Lower lobe of right lung (tissue), 2 donors: ENCODE measurements around the gene PRDM1. TPM values are rescaled to one million over a fixed set of nuclear protein-coding genes. Genes with fewer than 3 reads are reported as not detected.

Source experiments
- ATAC-seq, 2 donors: fragments of 200-7000 bp; cut with Tn5 transposase; one replicate each; pipeline ENCODE4 v1.9.1; 2020 to 2022; ENCODE audit warnings: mild to moderate bottlenecking in 2 of 2, moderate library complexity in 2 of 2
- DNase-seq: peaks from one replicate; pipeline ENCODE4 v3.0.0-alpha.2; 2020
- H3K27ac ChIP-seq: fragments of 200-600 bp; one replicate; pipeline ENCODE4 v1.8.0; 2022
- H3K27me3 ChIP-seq: fragments of 200-600 bp; one replicate; pipeline ENCODE4 v1.8.0; 2022; ENCODE audit warnings: low read depth
- H3K36me3 ChIP-seq: fragments of 200-600 bp; one replicate; pipeline ENCODE4 v1.8.0; 2022; ENCODE audit warnings: mild to moderate bottlenecking
- H3K4me1 ChIP-seq: fragments of 200-600 bp; one replicate; pipeline ENCODE4 v1.8.0; 2022
- H3K4me3 ChIP-seq: fragments of 200-600 bp; one replicate; pipeline ENCODE4 v1.8.0; 2022; ENCODE audit warnings: mild to moderate bottlenecking
- H3K9me3 ChIP-seq: fragments of 200-600 bp; one replicate; pipeline ENCODE4 v1.8.0; 2022
- CTCF ChIP-seq: fragments of 200-600 bp; IDR thresholded peaks from one replicate; pipeline ENCODE4 v1.8.0; 2022; ENCODE audit warnings: antibody characterized with exemption, mild to moderate bottlenecking
- intact Hi-C: fragments of 100-400 bp; cut with DNase I; formaldehyde crosslinking; loops from one replicate; pipeline ENCODE4 v1.11.0; 2022
- total RNA-seq: library from RNA; stranded (reverse); fragmentation: NEBNext Ultra II Directional; extraction: Animal tissue kit (Norgen Biotek cat#: 25700); gene quantifications from one replicate; pipeline ENCODE4 v1.2.1, GENCODE V29; 2021
- donor health status: DM: no; HTN: yes; CAD: no; lungs with severe emphysema.

PRDM1 gene
- total RNA-seq, 1 donor from 2014 or later = 13.9 TPM

DNA sequence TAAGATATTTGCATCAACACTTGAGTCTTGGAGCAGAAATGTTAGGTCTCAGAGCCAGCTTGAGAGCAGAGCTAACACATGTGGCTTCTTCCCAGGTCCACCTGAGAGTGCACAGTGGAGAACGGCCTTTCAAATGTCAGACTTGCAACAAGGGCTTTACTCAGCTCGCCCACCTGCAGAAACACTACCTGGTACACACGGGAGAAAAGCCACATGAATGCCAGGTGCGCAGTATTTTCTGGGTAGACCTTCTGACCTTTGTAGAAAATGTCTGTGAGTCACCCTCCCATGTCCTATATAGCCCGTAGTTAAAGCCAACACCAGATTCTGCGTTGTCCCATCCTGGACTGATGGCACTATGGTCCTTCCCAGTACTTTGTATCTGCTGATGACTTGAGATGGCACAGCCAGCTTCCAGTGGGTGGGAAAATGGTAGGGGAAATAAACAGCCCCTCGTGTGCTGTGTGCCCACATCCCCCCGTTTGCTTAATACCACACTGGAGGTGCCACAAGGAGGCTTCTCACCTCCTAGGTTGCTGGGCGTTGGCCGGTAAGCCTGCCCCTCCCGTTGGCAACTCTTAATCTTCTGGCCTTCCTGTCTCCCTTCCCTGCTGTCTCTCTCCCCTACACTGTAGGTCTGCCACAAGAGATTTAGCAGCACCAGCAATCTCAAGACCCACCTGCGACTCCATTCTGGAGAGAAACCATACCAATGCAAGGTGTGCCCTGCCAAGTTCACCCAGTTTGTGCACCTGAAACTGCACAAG lies 20.3 kb downstream of the PRDM1 start:
- ATAC-seq = no peak

GRCh38 chr6:106107043-106107613 lies 21.0 kb downstream of the PRDM1 start:
- Histone ChIP-seq H3K4me3 (no peak overlapping the region), H3K4me1 (peaks cover 17% of the 10 kb centered on the region), H3K27ac (no peak overlapping the region), H3K27me3 (no peaks in the 10 kb centered on the region), H3K9me3 (no peaks in the 10 kb centered on the region), H3K36me3 (peaks cover 27% of the 10 kb centered on the region)
- no peak for DNase-seq
- intact Hi-C loops = no loop called here
- no peak for ATAC-seq
- no peak for TF ChIP-seq CTCF

More for the DNA sequence above, 20.3 kb downstream of the PRDM1 start:
- no peaks in the 10 kb centered on the region for H3K9me3 ChIP-seq
- no peak for TF ChIP-seq CTCF
- no peak overlapping the region for H3K4me3 ChIP-seq
- peaks cover 17% of the 10 kb centered on the region for H3K4me1 ChIP-seq
- no peak overlapping the region for H3K27ac ChIP-seq
- DNase-seq = no peak
- peaks cover 27% of the 10 kb centered on the region for H3K36me3 ChIP-seq
- intact Hi-C loops = no loop called here
- H3K27me3 ChIP-seq = no peaks in the 10 kb centered on the region

DNA sequence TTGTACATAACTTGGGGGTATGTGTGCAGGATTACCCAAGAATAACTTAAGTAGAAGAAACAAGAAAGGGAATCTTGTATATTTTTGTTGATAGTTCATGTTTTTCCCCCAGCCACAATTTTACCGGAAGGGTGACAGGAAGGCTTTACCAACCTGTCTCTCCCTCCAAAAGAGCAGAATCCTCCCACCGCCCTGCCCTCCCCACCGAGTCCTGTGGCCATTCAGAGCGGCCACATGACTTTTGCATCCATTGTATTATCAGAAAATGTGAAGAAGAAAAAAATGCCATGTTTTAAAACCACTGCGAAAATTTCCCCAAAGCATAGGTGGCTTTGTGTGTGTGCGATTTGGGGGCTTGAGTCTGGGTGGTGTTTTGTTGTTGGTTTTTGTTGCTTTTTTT lies 22.0 kb downstream of the PRDM1 start:
- H3K4me1 ChIP-seq = peaks cover 8% of the 10 kb centered on the region

DNA sequence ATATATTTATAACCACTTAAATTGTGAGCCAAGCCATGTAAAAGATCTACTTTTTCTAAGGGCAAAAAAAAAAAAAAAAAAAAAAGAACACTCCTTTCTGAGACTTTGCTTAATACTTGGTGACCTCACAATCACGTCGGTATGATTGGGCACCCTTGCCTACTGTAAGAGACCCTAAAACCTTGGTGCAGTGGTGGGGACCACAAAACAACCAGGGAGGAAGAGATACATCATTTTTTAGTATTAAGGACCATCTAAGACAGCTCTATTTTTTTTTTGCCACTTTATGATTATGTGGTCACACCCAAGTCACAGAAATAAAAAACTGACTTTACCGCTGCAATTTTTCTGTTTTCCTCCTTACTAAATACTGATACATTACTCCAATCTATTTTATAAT lies 22.9 kb downstream of the PRDM1 start:
- H3K4me1 ChIP-seq = no peaks in the 10 kb centered on the region
- DNase-seq = no peak
- no peak for ATAC-seq
- H3K27ac ChIP-seq = no peak overlapping the region
- H3K36me3 ChIP-seq = peaks cover 27% of the 10 kb centered on the region
- intact Hi-C loops = no loop called here
- no peak overlapping the region for H3K4me3 ChIP-seq
- TF ChIP-seq CTCF = no peak
- H3K27me3 ChIP-seq = no peaks in the 10 kb centered on the region
- H3K9me3 ChIP-seq = no peaks in the 10 kb centered on the region

More for the DNA sequence above, 22.0 kb downstream of the PRDM1 start:
- no peak for TF ChIP-seq CTCF
- intact Hi-C loops = no loop called here
- Histone ChIP-seq H3K4me3 (no peak overlapping the region), H3K27ac (no peak overlapping the region), H3K36me3 (peaks cover 27% of the 10 kb centered on the region), H3K9me3 (no peaks in the 10 kb centered on the region), H3K27me3 (no peaks in the 10 kb centered on the region)
- no peak for DNase-seq
- ATAC-seq = no peak

DNA sequence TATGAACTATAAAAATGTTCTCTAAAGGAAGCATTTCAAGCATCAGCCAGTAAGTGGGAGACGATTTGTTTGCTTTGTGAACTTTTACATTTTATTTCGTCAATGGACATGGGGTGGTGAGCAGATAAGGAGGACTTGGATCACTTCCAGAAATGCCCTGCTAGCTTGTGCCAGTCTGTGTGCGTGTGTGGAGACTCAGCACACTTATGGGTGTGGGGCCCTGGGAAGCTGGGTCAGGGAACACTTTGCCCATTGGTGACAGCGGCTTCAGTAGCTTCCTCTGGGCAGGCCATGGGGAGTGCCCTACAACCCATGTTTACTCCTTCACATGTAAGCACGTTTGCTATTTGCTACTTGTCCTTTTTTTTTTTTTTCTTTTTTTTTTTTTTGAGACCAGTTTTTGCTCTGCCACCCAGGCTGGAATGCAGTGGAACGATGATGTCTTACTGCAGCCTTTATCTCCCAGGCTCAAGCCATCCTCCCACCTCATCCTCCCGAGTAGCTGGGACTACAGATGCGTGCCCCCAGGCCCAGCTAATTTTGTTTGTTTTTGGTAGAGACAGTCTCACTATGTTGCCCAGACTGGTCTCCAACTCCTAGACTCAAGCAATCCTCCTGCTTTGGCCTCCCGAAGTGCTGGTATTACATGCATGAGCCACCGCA lies 24.2 kb downstream of the PRDM1 start:
- Histone ChIP-seq H3K4me1 (no peaks in the 10 kb centered on the region), H3K36me3 (peaks cover 21% of the 10 kb centered on the region), H3K4me3 (no peak overlapping the region), H3K27ac (no peak overlapping the region), H3K9me3 (no peaks in the 10 kb centered on the region), H3K27me3 (no peaks in the 10 kb centered on the region)
- TF ChIP-seq CTCF = no peak
- peak; percentile 86 to 87 for ATAC-seq
- intact Hi-C loops = no loop called here
- no peak for DNase-seq
